ENCODE data around the gene KCNMB1.

The KCNMB1 gene

GRCh38 chr5:170368586-170368985 is 20.6 kb downstream of the KCNMB1 start:
- no peak overlapping the region for H3K9ac ChIP-seq (ENCODE audit: low read length)
- H3K27ac ChIP-seq (ENCODE audit: low read length): no peak overlapping the region
- no peak for DNase-seq
- H3K79me2 ChIP-seq (ENCODE audit: low read length): no peaks in the 10 kb centered on the region
- H2AFZ ChIP-seq (ENCODE audit: low read length): no peak overlapping the region
- H3K4me2 ChIP-seq (ENCODE audit: low read depth, low read length): no peak overlapping the region
- no peaks in the 10 kb centered on the region for H3F3A ChIP-seq (ENCODE audit: insufficient read depth, low read length)
- no peaks in the 10 kb centered on the region for H3K9me2 ChIP-seq (replicated peaks; ENCODE audit: insufficient read depth, low read length)
- no peaks in the 10 kb centered on the region for H4K20me1 ChIP-seq (ENCODE audit: insufficient read depth, low read length)
- H3K4me3 ChIP-seq (ENCODE audit: low read length): no peak overlapping the region
- H3K4me1 ChIP-seq (ENCODE audit: low read length): no peaks in the 10 kb centered on the region
- H3K9me3 ChIP-seq (replicated peaks; ENCODE audit: insufficient read depth, low read length): no peaks in the 10 kb centered on the region
- H3K27me3 ChIP-seq (replicated peaks; ENCODE audit: insufficient read depth, low read length): no peaks in the 10 kb centered on the region
- TF ChIP-seq EZH2 (optimal IDR thresholded peaks at IDR 0.05; ENCODE audit: low read depth, low read length): no peak
- TF ChIP-seq EZH2phosphoT487 (IDR thresholded peaks at IDR 0.05; ENCODE audit: low read length): no peak
- TF ChIP-seq, protein P1, sequence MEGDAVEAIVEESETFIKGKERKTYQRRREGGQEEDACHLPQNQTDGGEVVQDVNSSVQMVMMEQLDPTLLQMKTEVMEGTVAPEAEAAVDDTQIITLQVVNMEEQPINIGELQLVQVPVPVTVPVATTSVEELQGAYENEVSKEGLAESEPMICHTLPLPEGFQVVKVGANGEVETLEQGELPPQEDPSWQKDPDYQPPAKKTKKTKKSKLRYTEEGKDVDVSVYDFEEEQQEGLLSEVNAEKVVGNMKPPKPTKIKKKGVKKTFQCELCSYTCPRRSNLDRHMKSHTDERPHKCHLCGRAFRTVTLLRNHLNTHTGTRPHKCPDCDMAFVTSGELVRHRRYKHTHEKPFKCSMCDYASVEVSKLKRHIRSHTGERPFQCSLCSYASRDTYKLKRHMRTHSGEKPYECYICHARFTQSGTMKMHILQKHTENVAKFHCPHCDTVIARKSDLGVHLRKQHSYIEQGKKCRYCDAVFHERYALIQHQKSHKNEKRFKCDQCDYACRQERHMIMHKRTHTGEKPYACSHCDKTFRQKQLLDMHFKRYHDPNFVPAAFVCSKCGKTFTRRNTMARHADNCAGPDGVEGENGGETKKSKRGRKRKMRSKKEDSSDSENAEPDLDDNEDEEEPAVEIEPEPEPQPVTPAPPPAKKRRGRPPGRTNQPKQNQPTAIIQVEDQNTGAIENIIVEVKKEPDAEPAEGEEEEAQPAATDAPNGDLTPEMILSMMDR (IDR thresholded peaks at IDR 0.05; ENCODE audit: low read length): no peak
- no peaks in the 10 kb centered on the region for H3K36me3 ChIP-seq (replicated peaks; ENCODE audit: insufficient read depth, low read length)

GRCh38 chr5:170366276-170366675 is 22.9 kb downstream of the KCNMB1 start:
- no peaks in the 10 kb centered on the region for H3F3A ChIP-seq (ENCODE audit: insufficient read depth, low read length)
- no peak overlapping the region for H2AFZ ChIP-seq (ENCODE audit: low read length)
- no peaks in the 10 kb centered on the region for H3K9me2 ChIP-seq (replicated peaks; ENCODE audit: insufficient read depth, low read length)
- no peak overlapping the region for H3K4me3 ChIP-seq (ENCODE audit: low read length)
- no peaks in the 10 kb centered on the region for H3K36me3 ChIP-seq (replicated peaks; ENCODE audit: insufficient read depth, low read length)
- TF ChIP-seq EZH2phosphoT487 (IDR thresholded peaks at IDR 0.05; ENCODE audit: low read length) (no peak), EZH2 (optimal IDR thresholded peaks at IDR 0.05; ENCODE audit: low read depth, low read length) (no peak)
- TF ChIP-seq, protein P1 (IDR thresholded peaks at IDR 0.05; ENCODE audit: low read length): no peak
- H3K27ac ChIP-seq (ENCODE audit: low read length): no peak overlapping the region
- DNase-seq: no peak
- no peaks in the 10 kb centered on the region for H3K4me1 ChIP-seq (ENCODE audit: low read length)
- H3K4me2 ChIP-seq (ENCODE audit: low read depth, low read length): no peak overlapping the region
- no peak overlapping the region for H3K9ac ChIP-seq (ENCODE audit: low read length)
- no peaks in the 10 kb centered on the region for H3K9me3 ChIP-seq (replicated peaks; ENCODE audit: insufficient read depth, low read length)
- no peaks in the 10 kb centered on the region for H3K27me3 ChIP-seq (replicated peaks; ENCODE audit: insufficient read depth, low read length)
- no peaks in the 10 kb centered on the region for H4K20me1 ChIP-seq (ENCODE audit: insufficient read depth, low read length)
- no peaks in the 10 kb centered on the region for H3K79me2 ChIP-seq (ENCODE audit: low read length)

- Histone ChIP-seq H4K20me1 (ENCODE audit: insufficient read depth, low read length) (no peaks in the 10 kb centered on the region), H3K4me2 (ENCODE audit: low read depth, low read length) (no peak overlapping the region), H3K79me2 (ENCODE audit: low read length) (no peaks in the 10 kb centered on the region), H2AFZ (ENCODE audit: low read length) (no peak overlapping the region), H3K27ac (ENCODE audit: low read length) (no peak overlapping the region), H3K36me3 (replicated peaks; ENCODE audit: insufficient read depth, low read length) (no peaks in the 10 kb centered on the region), H3K9me3 (replicated peaks; ENCODE audit: insufficient read depth, low read length) (no peaks in the 10 kb centered on the region), H3K9ac (ENCODE audit: low read length) (no peak overlapping the region), H3K9me2 (replicated peaks; ENCODE audit: insufficient read depth, low read length) (no peaks in the 10 kb centered on the region), H3K27me3 (replicated peaks; ENCODE audit: insufficient read depth, low read length) (no peaks in the 10 kb centered on the region), H3K4me3 (ENCODE audit: low read length) (no peak overlapping the region), H3K4me1 (ENCODE audit: low read length) (no peaks in the 10 kb centered on the region), H3F3A (ENCODE audit: insufficient read depth, low read length) (no peaks in the 10 kb centered on the region)
- TF ChIP-seq, protein P1 (IDR thresholded peaks at IDR 0.05; ENCODE audit: low read length): no peak
- TF ChIP-seq EZH2phosphoT487 (IDR thresholded peaks at IDR 0.05; ENCODE audit: low read length) (no peak), EZH2 (optimal IDR thresholded peaks at IDR 0.05; ENCODE audit: low read depth, low read length) (no peak)
- DNase-seq: no peak
Observed at GRCh38 chr5:170365831-170366230, 23.3 kb downstream of the KCNMB1 start.

Measured in MM.1S (cell line).